Coronary artery (tissue), 2 donors: ENCODE measurements around the gene TTC9B.

Source experiments
- DNase-seq: peaks from one replicate; pipeline ENCODE4 v3.0.0-alpha.2; 2017; ENCODE audit warnings: low spot score
- H3K27ac ChIP-seq, 2 donors: fragments of 200-600 bp; sonication (generic); one replicate each; pipeline ENCODE4 v1.5.1; 2016 to 2019
- H3K4me3 ChIP-seq: fragments of 200-600 bp; sonication (generic); 2 replicates; pipeline ENCODE4 v1.5.1; 2016; ENCODE audit warnings: mild to moderate bottlenecking, moderate library complexity
- CTCF ChIP-seq: fragments of 200-600 bp; sonication (generic); IDR thresholded peaks from one replicate; pipeline ENCODE4 v1.5.1; 2019; ENCODE audit warnings: antibody characterized with exemption

TTC9B gene

GRCh38 chr19:40233811-40234389 is 15.7 kb upstream of the TTC9B start:
- no peak for DNase-seq
- no peak overlapping the region for H3K27ac ChIP-seq
- TF ChIP-seq CTCF, result no peak
- H3K4me3 ChIP-seq, result no peak overlapping the region

- Histone ChIP-seq H3K27ac (no peak overlapping the region), H3K4me3 (no peak overlapping the region)
- no peak for TF ChIP-seq CTCF
- DNase-seq, result no peak
Measured at GRCh38 chr19:40232949-40233810, 15.0 kb upstream of the TTC9B start.

GRCh38 chr19:40232479-40232878 is 14.3 kb upstream of the TTC9B start:
- no peak for DNase-seq
- no peak for TF ChIP-seq CTCF
- Histone ChIP-seq H3K27ac (no peak overlapping the region), H3K4me3 (no peak overlapping the region)

GRCh38 chr19:40231544-40232424 is 13.6 kb upstream of the TTC9B start:
- no peak for TF ChIP-seq CTCF
- H3K27ac ChIP-seq, result peak overlapping the region in 1 of 2 donors; percentile 32

GRCh38 chr19:40231057-40231456 is 12.9 kb upstream of the TTC9B start:
- no peak overlapping the region for H3K4me3 ChIP-seq
- no peak for DNase-seq
- H3K27ac ChIP-seq, result no peak overlapping the region

More at GRCh38 chr19:40231544-40232424, 13.6 kb upstream of the TTC9B start:
- H3K4me3 ChIP-seq, result no peak overlapping the region
- DNase-seq, result no peak

GRCh38 chr19:40229926-40230417 is 11.8 kb upstream of the TTC9B start:
- no peak overlapping the region for H3K4me3 ChIP-seq
- no peak overlapping the region for H3K27ac ChIP-seq
- no peak for TF ChIP-seq CTCF
- DNase-seq, result no peak

More at GRCh38 chr19:40231057-40231456, 12.9 kb upstream of the TTC9B start:
- TF ChIP-seq CTCF, result no peak
